ENCODE measurements around the gene B3GALT4.
"Not testable (repeated sequence)": the region's sequence is repeated elsewhere in the genome, so short reads cannot be mapped to it uniquely, and the experiment has no call there.

B3GALT4 gene

DNA sequence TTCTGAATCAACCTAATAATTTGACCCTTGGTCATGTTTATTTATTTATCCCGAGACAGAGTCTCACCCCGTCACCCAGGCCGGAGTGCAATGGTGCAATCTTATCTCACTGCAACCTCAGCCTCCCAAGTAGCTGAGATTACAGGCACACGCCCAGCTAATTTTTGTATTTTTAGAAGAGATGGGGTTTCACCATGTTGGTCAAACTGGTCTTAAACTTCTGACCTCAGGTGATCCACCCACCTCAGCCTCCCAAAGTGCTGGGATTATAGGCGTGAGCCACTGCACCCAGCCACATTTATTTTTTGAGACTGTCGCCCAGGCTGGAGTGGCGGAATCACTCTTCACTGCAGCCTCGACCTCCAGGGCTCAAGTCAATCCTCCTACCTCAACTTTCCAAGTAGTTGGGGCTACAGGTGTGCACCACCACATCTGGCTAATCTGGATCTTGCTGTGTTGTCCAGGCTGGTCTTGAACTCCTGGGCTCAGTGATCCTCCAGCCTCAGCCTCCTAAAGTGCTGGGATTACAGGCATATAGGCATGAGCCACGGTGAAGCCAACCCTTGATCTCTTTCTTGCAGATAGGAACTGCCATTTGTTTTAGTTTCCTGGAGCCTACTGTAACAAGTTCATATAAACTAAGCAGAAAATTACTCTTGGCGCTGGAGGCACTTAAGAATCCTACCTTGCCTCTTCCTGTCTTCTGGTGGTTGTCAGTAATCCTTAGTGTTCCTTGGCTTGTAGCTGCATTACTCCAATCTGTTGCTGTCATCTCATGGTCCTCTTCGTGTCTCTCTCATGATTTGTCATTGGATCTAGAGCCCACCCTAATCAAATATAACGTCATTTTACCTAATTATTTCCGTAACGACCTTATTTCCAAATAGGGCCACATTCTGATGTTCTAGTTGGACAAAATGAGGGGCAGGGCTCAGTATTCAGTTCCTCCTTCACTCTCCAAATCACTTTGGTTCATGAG is 2.7 kb upstream of the B3GALT4 start:
- TF ChIP-seq EZH2phosphoT487 (IDR thresholded peaks at IDR 0.05; ENCODE audit: borderline replicate concordance, low read length) = no peak
- TF ChIP-seq, protein P1, sequence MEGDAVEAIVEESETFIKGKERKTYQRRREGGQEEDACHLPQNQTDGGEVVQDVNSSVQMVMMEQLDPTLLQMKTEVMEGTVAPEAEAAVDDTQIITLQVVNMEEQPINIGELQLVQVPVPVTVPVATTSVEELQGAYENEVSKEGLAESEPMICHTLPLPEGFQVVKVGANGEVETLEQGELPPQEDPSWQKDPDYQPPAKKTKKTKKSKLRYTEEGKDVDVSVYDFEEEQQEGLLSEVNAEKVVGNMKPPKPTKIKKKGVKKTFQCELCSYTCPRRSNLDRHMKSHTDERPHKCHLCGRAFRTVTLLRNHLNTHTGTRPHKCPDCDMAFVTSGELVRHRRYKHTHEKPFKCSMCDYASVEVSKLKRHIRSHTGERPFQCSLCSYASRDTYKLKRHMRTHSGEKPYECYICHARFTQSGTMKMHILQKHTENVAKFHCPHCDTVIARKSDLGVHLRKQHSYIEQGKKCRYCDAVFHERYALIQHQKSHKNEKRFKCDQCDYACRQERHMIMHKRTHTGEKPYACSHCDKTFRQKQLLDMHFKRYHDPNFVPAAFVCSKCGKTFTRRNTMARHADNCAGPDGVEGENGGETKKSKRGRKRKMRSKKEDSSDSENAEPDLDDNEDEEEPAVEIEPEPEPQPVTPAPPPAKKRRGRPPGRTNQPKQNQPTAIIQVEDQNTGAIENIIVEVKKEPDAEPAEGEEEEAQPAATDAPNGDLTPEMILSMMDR (IDR thresholded peaks at IDR 0.05; ENCODE audit: low read depth, low read length, poor library complexity, severe bottlenecking) = no peak
- Histone ChIP-seq H3K9me2 (replicated peaks; ENCODE audit: control insufficient read depth, low read length) (no peaks in the 10 kb centered on the region), H3K36me3 (ENCODE audit: control insufficient read depth, low read length) (peaks cover 82% of the 10 kb centered on the region), H3K79me2 (ENCODE audit: control insufficient read depth, low read length) (peaks cover 66% of the 10 kb centered on the region), H3K27me3 (ENCODE audit: control insufficient read depth, low read length) (no peaks in the 10 kb centered on the region), H3K4me3 (ENCODE audit: low read length) (peak overlapping the region; percentile 93), H3F3A (ENCODE audit: control insufficient read depth, insufficient read depth) (peaks cover 66% of the 10 kb centered on the region), H3K4me1 (ENCODE audit: control insufficient read depth, low read length) (peaks cover 62% of the 10 kb centered on the region), H3K9me3 (ENCODE audit: control insufficient read depth, insufficient read depth, low read length) (no peaks in the 10 kb centered on the region), H4K20me1 (ENCODE audit: control insufficient read depth, insufficient read depth, low read depth, low read length) (peaks cover 25% of the 10 kb centered on the region), H3K4me2 (ENCODE audit: low read length) (peak overlapping the region; percentile 99), H3K27ac (ENCODE audit: low read depth, low read length) (peak overlapping the region; percentile 80)

DNA sequence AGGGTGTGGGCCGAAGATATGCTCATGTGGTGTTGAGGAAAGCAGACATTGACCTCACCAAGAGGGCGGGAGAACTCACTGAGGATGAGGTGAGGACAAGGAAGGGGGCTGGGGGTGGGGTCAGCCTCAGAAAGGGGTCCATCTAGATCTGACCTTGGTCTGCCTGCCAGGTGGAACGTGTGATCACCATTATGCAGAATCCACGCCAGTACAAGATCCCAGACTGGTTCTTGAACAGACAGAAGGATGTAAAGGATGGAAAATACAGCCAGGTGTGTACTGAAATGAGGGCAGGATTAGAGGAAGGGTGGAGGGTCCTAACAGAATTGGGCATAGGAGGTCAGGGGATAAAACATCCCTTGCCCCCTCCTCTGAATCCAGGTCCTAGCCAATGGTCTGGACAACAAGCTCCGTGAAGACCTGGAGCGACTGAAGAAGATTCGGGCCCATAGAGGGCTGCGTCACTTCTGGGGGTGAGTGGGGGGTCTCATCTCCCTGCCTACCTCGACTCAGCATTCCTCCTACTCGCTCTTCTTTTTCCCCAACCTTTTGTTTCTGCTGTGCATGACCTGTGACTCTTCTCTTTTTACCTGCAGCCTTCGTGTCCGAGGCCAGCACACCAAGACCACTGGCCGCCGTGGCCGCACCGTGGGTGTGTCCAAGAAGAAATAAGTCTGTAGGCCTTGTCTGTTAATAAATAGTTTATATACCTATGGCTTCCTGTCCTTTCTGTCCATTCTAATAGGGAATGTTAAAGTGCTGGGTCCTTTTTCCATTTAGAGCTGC is 935 bp upstream of the B3GALT4 start:
- H3K27ac ChIP-seq (ENCODE audit: low read depth, low read length) = peak overlapping the region; percentile 80
- peaks cover 93% of the 10 kb centered on the region for H3K36me3 ChIP-seq (ENCODE audit: control insufficient read depth, low read length)
- peak overlapping the region; percentile 99 for H3K4me2 ChIP-seq (ENCODE audit: low read length)
- H3K27me3 ChIP-seq (ENCODE audit: control insufficient read depth, low read length); H3K9me3 ChIP-seq (ENCODE audit: control insufficient read depth, insufficient read depth, low read length); H3K9me2 ChIP-seq (replicated peaks; ENCODE audit: control insufficient read depth, low read length): not testable (repeated sequence)
- peaks cover 75% of the 10 kb centered on the region for H3F3A ChIP-seq (ENCODE audit: control insufficient read depth, insufficient read depth)
- H3K4me3 ChIP-seq (ENCODE audit: low read length) = peak overlapping the region; percentile 93
- peaks cover 25% of the 10 kb centered on the region for H4K20me1 ChIP-seq (ENCODE audit: control insufficient read depth, insufficient read depth, low read depth, low read length)
- peaks cover 49% of the 10 kb centered on the region for H3K79me2 ChIP-seq (ENCODE audit: control insufficient read depth, low read length)
- H3K4me1 ChIP-seq (ENCODE audit: control insufficient read depth, low read length) = peaks cover 71% of the 10 kb centered on the region

DNA sequence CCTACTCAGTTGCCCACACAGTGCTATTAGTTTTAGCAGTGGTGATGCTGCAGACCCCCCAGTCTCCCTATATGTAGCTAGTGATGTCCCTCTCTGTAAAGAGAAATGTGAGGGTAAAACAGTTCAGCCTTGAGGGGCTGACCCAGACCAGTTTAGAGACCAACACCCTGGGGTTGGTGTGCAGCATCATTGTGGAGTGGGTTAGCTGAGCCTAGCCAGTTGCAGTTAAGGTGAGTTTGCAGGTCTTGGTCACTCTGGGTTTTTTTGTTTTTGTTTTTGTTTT is 401 bp upstream of the B3GALT4 start:
- Histone ChIP-seq H3K9me3 (ENCODE audit: control insufficient read depth, insufficient read depth, low read length) (no peaks in the 10 kb centered on the region), H3K27me3 (ENCODE audit: control insufficient read depth, low read length) (no peaks in the 10 kb centered on the region), H3F3A (ENCODE audit: control insufficient read depth, insufficient read depth) (peaks cover 75% of the 10 kb centered on the region), H3K4me2 (ENCODE audit: low read length) (peak overlapping the region; percentile 99), H3K9me2 (replicated peaks; ENCODE audit: control insufficient read depth, low read length) (no peaks in the 10 kb centered on the region), H3K36me3 (ENCODE audit: control insufficient read depth, low read length) (peaks cover 93% of the 10 kb centered on the region), H3K27ac (ENCODE audit: low read depth, low read length) (peak overlapping the region; percentile 80), H3K4me1 (ENCODE audit: control insufficient read depth, low read length) (peaks cover 71% of the 10 kb centered on the region), H3K79me2 (ENCODE audit: control insufficient read depth, low read length) (peaks cover 44% of the 10 kb centered on the region), H3K4me3 (ENCODE audit: low read length) (peak overlapping the region; percentile 93), H4K20me1 (ENCODE audit: control insufficient read depth, insufficient read depth, low read depth, low read length) (peaks cover 25% of the 10 kb centered on the region)
- TF ChIP-seq, protein P1 (IDR thresholded peaks at IDR 0.05; ENCODE audit: low read depth, low read length, poor library complexity, severe bottlenecking) = no peak
- TF ChIP-seq EZH2phosphoT487 (IDR thresholded peaks at IDR 0.05; ENCODE audit: borderline replicate concordance, low read length) = no peak
